K562 (cell line): ENCODE results near the gene KSR2. TPM values are rescaled to one million over a fixed set of nuclear protein-coding genes. Genes with fewer than 3 reads are reported as not detected.

Experiments used
- ATAC-seq: fragments of 200-7000 bp; cut with Tn5 transposase; 3 replicates; pipeline ENCODE4 v1.9.1; 2020; ENCODE audit warnings: moderate library complexity
- BruUV-seq: library from RNA; stranded (reverse); fragments of 400-500 nt; replicated peaks from 2 replicates; lab custom pipeline; 2021; lab: Mats Ljungman, UMichigan
- CTCF ChIA-PET: fragments of 300-600 bp; formaldehyde crosslinking; extraction: SDS; loops from one replicate; lab custom pipeline; 2021; ENCODE audit warnings: low intra/inter-chr PET ratio; lab: Yijun Ruan, JAX
- POLR2A ChIA-PET: fragments of 300-600, 350-650 bp; sonication (Branson Sonifier 250); formaldehyde crosslinking; extraction: SDS; loops from one replicate; lab custom pipeline; 2021; ENCODE audit warnings: antibody characterized with exemption, inconsistent platforms; lab: Yijun Ruan, JAX
- DNase-seq, 4 experiments: peaks; one replicate each; pipeline versions ENCODE4 v3.0.0 to v3.0.0-alpha.2; 2011 to 2018; ENCODE audit warnings: low spot score in 3 of 4, mixed read lengths in 3 of 4; ENCODE audit errors: extremely low read depth in 1 of 4
- FAIRE-seq: peaks from 2 replicates; lab custom pipeline; 2011; peaks lifted over from hg19 to GRCh38; lab: Jason Lieb, UNC
- H2AFZ ChIP-seq: 2 replicates; pipeline ENCODE4 v1.6.0; 2011; ENCODE audit warnings: low read depth, low read length, control low read depth, inconsistent platforms
- H3K27ac ChIP-seq: fragments of 200-600 bp; 3 replicates; pipeline ENCODE4 v1.8.0; 2011; ENCODE audit warnings: low read depth, mild to moderate bottlenecking, control low read depth, inconsistent platforms, low read length, moderate library complexity, mixed read lengths; ENCODE audit errors: extremely low read depth
- H3K27me3 ChIP-seq, 2 experiments: fragments of 300-600 bp in 1 of 2; 2 replicates in 1 of 2; 3 replicates in 1 of 2; pipeline versions ENCODE4 v1.6.0 to v1.8.0; 2011; ENCODE audit warnings: inconsistent platforms in 2 of 2, low read length in 2 of 2, mild to moderate bottlenecking in 1 of 2, mixed read lengths in 1 of 2, moderate library complexity in 1 of 2; ENCODE audit not compliant: control insufficient read depth in 2 of 2, insufficient read depth in 2 of 2
- H3K36me3 ChIP-seq: fragments of 300-600 bp; 3 replicates; pipeline ENCODE4 v1.8.0; 2011; ENCODE audit warnings: mild to moderate bottlenecking, low read length, inconsistent platforms; ENCODE audit not compliant: control insufficient read depth, insufficient read depth
- H3K4me1 ChIP-seq, 2 experiments: fragments of 200-600 bp in 1 of 2; replicated peaks in 1 of 2; 2 replicates in 1 of 2; 3 replicates in 1 of 2; pipeline versions ENCODE4 v1.5.1 to v1.8.0; 2011; ENCODE audit warnings: inconsistent platforms in 2 of 2, low read length in 2 of 2, mild to moderate bottlenecking in 1 of 2, mixed read lengths in 1 of 2, moderate library complexity in 1 of 2; ENCODE audit not compliant: control insufficient read depth in 2 of 2, insufficient read depth in 2 of 2
- H3K4me2 ChIP-seq: 2 replicates; pipeline ENCODE4 v1.6.1; 2011; ENCODE audit warnings: low read length, control low read depth, inconsistent platforms, mixed read lengths; ENCODE audit not compliant: insufficient read depth
- H3K4me3 ChIP-seq: fragments of 200-600 bp; sonication (generic), shearing (Covaris generic); 2 replicates; pipeline ENCODE4 v1.5.1; 2016; ENCODE audit warnings: control low read depth, inconsistent platforms
- H3K79me2 ChIP-seq: fragments of 200-600 bp; 3 replicates; pipeline ENCODE4 v1.8.0; 2011; ENCODE audit warnings: low read length, inconsistent platforms; ENCODE audit not compliant: control insufficient read depth, insufficient read depth
- H3K9ac ChIP-seq, 2 experiments: 2 replicates each; pipeline versions ENCODE4 v1.6.0 to v1.6.1; 2011; ENCODE audit warnings: low read depth in 2 of 2, low read length in 2 of 2, control low read depth in 1 of 2, inconsistent platforms in 1 of 2, mild to moderate bottlenecking in 1 of 2, mixed read lengths in 1 of 2; ENCODE audit not compliant: insufficient read depth in 1 of 2
- H3K9me1 ChIP-seq: one replicate; pipeline ENCODE4 v1.6.0; 2011; ENCODE audit warnings: inconsistent platforms, mild to moderate bottlenecking, low read length, moderate library complexity; ENCODE audit not compliant: control insufficient read depth, insufficient read depth
- H3K9me3 ChIP-seq: replicated peaks from 2 replicates; pipeline ENCODE4 v1.5.1; 2011; ENCODE audit warnings: low read depth, low read length, inconsistent platforms; ENCODE audit not compliant: control insufficient read depth, insufficient read depth
- H4K20me1 ChIP-seq: replicated peaks from 2 replicates; pipeline ENCODE4 v1.6.1; 2011; ENCODE audit warnings: low read length, inconsistent platforms, mixed read lengths; ENCODE audit not compliant: control insufficient read depth, insufficient read depth
- CCAR2 ChIP-seq: fragments of 200-400 bp; formaldehyde crosslinking; IDR thresholded peaks from 2 replicates; pipeline ENCODE4 v1.6.1; 2017; ENCODE audit warnings: mild to moderate bottlenecking, low read depth, low read length
- IRF2 ChIP-seq: sonication (generic); formaldehyde crosslinking; IDR thresholded peaks from 2 replicates; pipeline ENCODE4 v1.8.1; 2022; ENCODE audit warnings: mild to moderate bottlenecking, missing genetic modification reagents
- RUNX1 ChIP-seq: sonication (generic); IDR thresholded peaks from 2 replicates; pipeline ENCODE4 v1.6.1; 2016; ENCODE audit warnings: antibody characterized with exemption, low read depth
- U2AF1 ChIP-seq: fragments of 200-400 bp; formaldehyde crosslinking; optimal IDR thresholded peaks from 2 replicates; pipeline ENCODE3; 2017; ENCODE audit warnings: mild to moderate bottlenecking, low read depth, low read length, moderate library complexity
- ZNF146 ChIP-seq: IDR thresholded peaks from one replicate; pipeline ENCODE4 v1.6.1; 2018; ENCODE audit warnings: missing compliant biosample characterization; ENCODE audit not compliant: unreplicated experiment
- ZNF232 ChIP-seq: sonication (generic); formaldehyde crosslinking; IDR thresholded peaks from 2 replicates; pipeline ENCODE4 v1.8.0; 2022; ENCODE audit warnings: mild to moderate bottlenecking, missing genetic modification reagents
- WGBS: fragments of 100-300 bp; shearing (Covaris generic); methylation state at CpG from one replicate; pipeline ENCODE4 v1.1.6; 2016; ENCODE audit warnings: low coverage, mixed read lengths; ENCODE audit not compliant: insufficient coverage; ENCODE audit errors: missing lambda C conversion rate; 5-methylcytosine and 5-hydroxymethylcytosine counted together
- in situ Hi-C: fragments of 300-500 bp; cut with MboI; formaldehyde crosslinking; loops from 4 replicates; pipeline ENCODE4 v1.15.0; 2018; ENCODE audit warnings: inconsistent platforms, mixed read lengths
- intact Hi-C: fragments of 100-400 bp; cut with micrococcal nuclease; formaldehyde crosslinking; loops from 2 replicates; pipeline ENCODE4 v1.14.2; 2022
- polyA plus RNA-seq, 8 experiments: library from polyadenylated mRNA; depleted of rRNA in 4 of 8; stranded (reverse) in 5 of 8; unstranded in 3 of 8; fragments of >200 nt; fragmentation: Nextera tagmentation in 2 of 8; fragmentation: Illumina TruSeq in 1 of 8; extraction: Ambion mirVana in 2 of 8; extraction: Trizol in 1 of 8; gene quantifications; 2 replicates each; pipeline versions ENCODE4 v1.2.1 to v1.2.3, GENCODE V29; 2011 to 2014; ENCODE audit warnings: inconsistent platforms in 1 of 8, missing spikeins in 1 of 8
- total RNA-seq, 7 experiments: library from RNA; depleted of rRNA in 6 of 7; stranded (reverse); fragments of >200 nt in 6 of 7; fragmentation: Illumina TruSeq in 2 of 7; extraction: Trizol in 2 of 7; gene quantifications; 2 replicates each; pipeline versions ENCODE4 v1.2.1 to v1.2.3, GENCODE V29; 2011 to 2021; ENCODE audit warnings: low replicate concordance in 1 of 7
- TF ChIP-seq, protein P1 (sequence below), 2 experiments: fragments of 450-650 bp in 1 of 2; sonication (generic) in 1 of 2; formaldehyde crosslinking in 1 of 2; IDR thresholded peaks; 2 replicates each; pipeline versions ENCODE4 v1.7.1 to v1.9.0; 2016 to 2022; ENCODE audit warnings: inconsistent platforms in 1 of 2, mild to moderate bottlenecking in 1 of 2, missing genetic modification reagents in 1 of 2

KSR2 gene
- total and polyA plus RNA-seq, 9 of the 15 experiments (the other 6 are each of a cell fraction or from before 2014, with no cell fraction given) = not detected

GRCh38 chr12:117896009-117896408, 72.8 kb downstream of the KSR2 start:
- intact Hi-C loops = no loop called here
- WGBS = 0% methylated on average over 1 of the region's 1 CpG
- Histone ChIP-seq H3K4me1 (no peaks in the 10 kb centered on the region), H3K9me1 (no peaks in the 10 kb centered on the region), H3K9ac (no peak overlapping the region), H3K79me2 (no peaks in the 10 kb centered on the region), H3K4me3 (no peak overlapping the region), H4K20me1 (no peaks in the 10 kb centered on the region), H3K27ac (no peak overlapping the region), H3K36me3 (no peaks in the 10 kb centered on the region), H2AFZ (no peak overlapping the region), H3K9me3 (no peaks in the 10 kb centered on the region), H3K27me3 (peaks cover 0 to 4% of the 10 kb centered on the region in 2 experiments; a peak in 2 of 5 replicates)
- ATAC-seq (no peak), FAIRE-seq (no peak)
- POLR2A ChIA-PET = interaction anchor here (0.9 kb wide), 1 partner anchor 133 kb away, joined by 4 read pairs; no protein-coding TSS in a partner anchor
- CTCF ChIA-PET = no interaction called here
- no TSS peak for BruUV-seq
- TF ChIP-seq IRF2 (CRISPR knock-in tag) (no peak), ZNF146 (CRISPR knock-in tag) (peak; percentile 32), CCAR2 (no peak), RUNX1 (no peak)
- TF ChIP-seq, all 486 proteins: peak for 1
- no peak overlapping the region for H3K4me2 ChIP-seq
- in situ Hi-C loops = no loop called here
- DNase-seq = no peak

- Histone ChIP-seq H3K4me2 (no peak overlapping the region), H3K36me3 (no peaks in the 10 kb centered on the region), H3K4me3 (no peak overlapping the region), H3K27ac (no peak overlapping the region), H3K9me3 (no peaks in the 10 kb centered on the region), H3K4me1 (no peaks in the 10 kb centered on the region), H3K9ac (no peak overlapping the region), H4K20me1 (no peaks in the 10 kb centered on the region), H3K79me2 (no peaks in the 10 kb centered on the region), H3K27me3 (no peaks in the 10 kb centered on the region; a peak in 1 of 5 replicates), H3K9me1 (no peaks in the 10 kb centered on the region), H2AFZ (no peak overlapping the region)
- ATAC-seq = no peak
- ChIA-PET CTCF (no interaction called here), POLR2A (no interaction called here)
- in situ Hi-C loops (no loop called here), intact Hi-C loops (no loop called here)
- BruUV-seq = no TSS peak
- DNase-seq = no peak
- no peak for FAIRE-seq
- TF ChIP-seq ZNF232 (CRISPR knock-in tag) = no peak
- no peak for TF ChIP-seq U2AF1
- TF ChIP-seq, protein P1, sequence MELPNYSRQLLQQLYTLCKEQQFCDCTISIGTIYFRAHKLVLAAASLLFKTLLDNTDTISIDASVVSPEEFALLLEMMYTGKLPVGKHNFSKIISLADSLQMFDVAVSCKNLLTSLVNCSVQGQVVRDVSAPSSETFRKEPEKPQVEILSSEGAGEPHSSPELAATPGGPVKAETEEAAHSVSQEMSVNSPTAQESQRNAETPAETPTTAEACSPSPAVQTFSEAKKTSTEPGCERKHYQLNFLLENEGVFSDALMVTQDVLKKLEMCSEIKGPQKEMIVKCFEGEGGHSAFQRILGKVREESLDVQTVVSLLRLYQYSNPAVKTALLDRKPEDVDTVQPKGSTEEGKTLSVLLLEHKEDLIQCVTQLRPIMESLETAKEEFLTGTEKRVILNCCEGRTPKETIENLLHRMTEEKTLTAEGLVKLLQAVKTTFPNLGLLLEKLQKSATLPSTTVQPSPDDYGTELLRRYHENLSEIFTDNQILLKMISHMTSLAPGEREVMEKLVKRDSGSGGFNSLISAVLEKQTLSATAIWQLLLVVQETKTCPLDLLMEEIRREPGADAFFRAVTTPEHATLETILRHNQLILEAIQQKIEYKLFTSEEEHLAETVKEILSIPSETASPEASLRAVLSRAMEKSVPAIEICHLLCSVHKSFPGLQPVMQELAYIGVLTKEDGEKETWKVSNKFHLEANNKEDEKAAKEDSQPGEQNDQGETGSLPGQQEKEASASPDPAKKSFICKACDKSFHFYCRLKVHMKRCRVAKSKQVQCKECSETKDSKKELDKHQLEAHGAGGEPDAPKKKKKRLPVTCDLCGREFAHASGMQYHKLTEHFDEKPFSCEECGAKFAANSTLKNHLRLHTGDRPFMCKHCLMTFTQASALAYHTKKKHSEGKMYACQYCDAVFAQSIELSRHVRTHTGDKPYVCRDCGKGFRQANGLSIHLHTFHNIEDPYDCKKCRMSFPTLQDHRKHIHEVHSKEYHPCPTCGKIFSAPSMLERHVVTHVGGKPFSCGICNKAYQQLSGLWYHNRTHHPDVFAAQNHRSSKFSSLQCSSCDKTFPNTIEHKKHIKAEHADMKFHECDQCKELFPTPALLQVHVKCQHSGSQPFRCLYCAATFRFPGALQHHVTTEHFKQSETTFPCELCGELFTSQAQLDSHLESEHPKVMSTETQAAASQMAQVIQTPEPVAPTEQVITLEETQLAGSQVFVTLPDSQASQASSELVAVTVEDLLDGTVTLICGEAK (IDR thresholded peaks at IDR 0.05) = peak; percentile 81
- TF ChIP-seq, protein P1 (CRISPR knock-in tag; IDR thresholded peaks at IDR 0.05) = no peak
Observed at GRCh38 chr12:117892441-117892840, 76.3 kb downstream of the KSR2 start.
